Stimulated activated naive CD4-positive, alpha-beta T cell treated with Interleukin-2 at 50 U/mL for 16 hours (primary cell): ENCODE data around the gene GAGE1.
"Not testable (repeated sequence)": the region's sequence is repeated elsewhere in the genome, so short reads cannot be mapped to it uniquely, and the experiment has no call there.

ENCODE experiments used
- DNase-seq: peaks from one replicate; lab custom pipeline; 2025; lab: John Stamatoyannopoulos, UW

Gene GAGE1

GRCh38 chrX:49598720-49599119, at the start of gene GAGE1:
Gene GAGE1 (plus strand): TSS chrX:49599020. CDS start chrX:49600175, 1,155 bp downstream.
- DNase-seq = not testable (repeated sequence)

GRCh38 chrX:49550989-49551388, 47.8 kb upstream of the GAGE1 start, which contains the start of gene GAGE12E:
Gene GAGE12E (plus strand): TSS chrX:49551289. CDS start chrX:49552444, 1,155 bp downstream.
- not testable (repeated sequence) for DNase-seq

GRCh38 chrX:49560542-49560941, 38.3 kb upstream of the GAGE1 start, which contains the start of gene GAGE12F:
Gene GAGE12F (plus strand): TSS chrX:49560842. CDS start chrX:49561997, 1,155 bp downstream.
- not testable (repeated sequence) for DNase-seq

- DNase-seq = not testable (repeated sequence)
These were observed 30.1 kb upstream of the GAGE1 start for GRCh38 chrX:49568728-49569127.

GRCh38 chrX:49569152-49569551, 29.7 kb upstream of the GAGE1 start:
- DNase-seq = not testable (repeated sequence)

- not testable (repeated sequence) for DNase-seq
These were observed 28.7 kb upstream of the GAGE1 start, which contains the start of gene GAGE12G for GRCh38 chrX:49570100-49570499. Gene GAGE12G (plus strand): TSS chrX:49570400. CDS start chrX:49571555, 1,155 bp downstream.

GRCh38 chrX:49579649-49580048, 19.2 kb upstream of the GAGE1 start, which contains the start of gene GAGE12H:
Gene GAGE12H (plus strand): TSS chrX:49579949. CDS start chrX:49581104, 1,155 bp downstream.
- DNase-seq = not testable (repeated sequence)

- not testable (repeated sequence) for DNase-seq
These were observed 9.6 kb upstream of the GAGE1 start, which contains the start of gene GAGE2A for GRCh38 chrX:49589196-49589595. Gene GAGE2A (plus strand): TSS chrX:49589496. CDS start chrX:49590651, 1,155 bp downstream.

GRCh38 chrX:49589769-49590478, 8.9 kb upstream of the GAGE1 start:
- not testable (repeated sequence) for DNase-seq

- not testable (repeated sequence) for DNase-seq
These were observed 8.3 kb upstream of the GAGE1 start for GRCh38 chrX:49590488-49590887.

GRCh38 chrX:49610718-49611310, 12.0 kb downstream of the GAGE1 start:
- DNase-seq = no peak

- DNase-seq = no peak
These were observed 19.8 kb downstream of the GAGE1 start for GRCh38 chrX:49618574-49618973.

GRCh38 chrX:49627086-49627777, 28.4 kb downstream of the GAGE1 start:
- DNase-seq = peak; percentile 7

- DNase-seq = no peak
These were observed 46.3 kb downstream of the GAGE1 start for GRCh38 chrX:49644991-49645637.

GRCh38 chrX:49656533-49656932, 57.7 kb downstream of the GAGE1 start:
- DNase-seq = no peak
